Suppressor macrophage (primary cell): ENCODE results near the gene G3BP2.
"Not testable (repeated sequence)": the region's sequence is repeated elsewhere in the genome, so short reads cannot be mapped to it uniquely, and the experiment has no call there.

Experiments
- DNase-seq, 4 experiments: peaks; one replicate each; pipeline ENCODE4 v3.0.0-alpha.2; 2020 to 2022
- total RNA-seq, 17 experiments: gene quantifications; one replicate each; lab custom pipeline; 2026; ENCODE audit warnings: mixed read lengths in 6 of 17, inconsistent platforms in 3 of 17; lab: John Stamatoyannopoulos, UW

Gene G3BP2
- total RNA-seq: 111 to 288 (median 191) reads per million in 17 experiments

DNA sequence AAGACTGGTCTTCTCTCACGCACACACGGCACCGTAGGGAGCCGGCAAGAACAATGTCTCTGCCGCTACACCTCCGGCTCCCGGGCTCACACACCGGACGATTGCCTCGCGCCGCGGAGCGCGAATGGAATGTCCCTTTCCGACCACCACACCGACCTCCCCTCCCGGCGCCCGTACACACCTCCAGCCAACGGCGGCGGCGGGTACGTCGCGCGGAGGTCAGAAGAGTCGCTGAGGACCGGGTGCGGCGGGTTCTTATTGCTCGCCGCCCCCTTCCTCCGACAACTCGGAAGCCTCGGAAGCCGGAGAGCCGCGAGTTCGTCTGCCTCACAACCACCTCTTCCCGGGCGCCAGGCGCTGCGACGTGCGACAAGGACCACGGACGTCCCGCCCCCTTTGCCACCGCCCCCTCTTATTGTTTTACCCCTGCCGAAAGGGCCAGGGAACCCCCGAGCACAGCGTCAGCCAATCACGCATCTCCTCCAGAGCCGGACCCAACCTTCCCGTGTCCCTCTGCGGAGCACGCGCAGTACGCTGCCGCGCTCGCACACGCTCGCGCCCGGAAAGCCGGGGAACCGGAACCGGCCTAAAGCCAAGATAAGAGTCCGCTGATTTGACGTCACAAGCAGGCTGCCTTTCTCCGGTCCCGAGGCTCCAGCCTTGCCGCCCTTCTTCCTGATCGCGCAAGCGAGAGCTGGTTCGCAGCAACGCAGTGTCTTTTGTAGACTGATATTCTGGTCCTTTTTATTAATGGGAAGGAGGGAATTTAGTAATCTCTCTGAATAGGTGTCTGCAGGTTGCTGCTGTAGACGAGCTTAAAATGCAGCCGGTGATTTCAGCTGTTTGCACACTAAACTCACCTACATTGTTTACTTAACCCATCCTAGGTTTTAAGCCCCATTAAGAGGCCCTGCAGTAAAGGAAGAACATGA is at the start of gene G3BP2:
Gene G3BP2 (minus strand): TSS at position 385 of the 932 bp plus-strand sequence. CDS start 11,386 bp downstream, outside the sequence.
- DNase-seq: peak; percentile 99

DNA sequence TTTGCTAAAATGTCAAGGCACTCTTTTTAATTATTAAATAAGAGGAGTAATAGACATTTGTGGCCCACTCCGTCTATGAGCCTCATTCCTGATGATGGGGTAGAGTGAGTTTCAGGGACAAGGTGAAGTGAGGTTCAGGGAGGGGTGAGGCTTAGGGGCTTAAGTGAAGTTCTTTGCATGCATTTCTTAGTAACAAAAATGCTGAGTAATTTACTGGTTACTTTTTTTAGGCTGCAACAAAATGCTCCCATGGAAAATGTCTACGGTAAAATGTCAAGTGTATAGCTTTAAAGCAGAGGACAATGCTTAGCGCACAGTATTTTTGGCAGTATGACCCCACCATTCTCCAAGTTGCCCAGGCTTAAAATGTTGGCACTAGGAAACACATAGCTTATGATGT is 49.2 kb upstream of the G3BP2 start:
- no peak for DNase-seq

DNA sequence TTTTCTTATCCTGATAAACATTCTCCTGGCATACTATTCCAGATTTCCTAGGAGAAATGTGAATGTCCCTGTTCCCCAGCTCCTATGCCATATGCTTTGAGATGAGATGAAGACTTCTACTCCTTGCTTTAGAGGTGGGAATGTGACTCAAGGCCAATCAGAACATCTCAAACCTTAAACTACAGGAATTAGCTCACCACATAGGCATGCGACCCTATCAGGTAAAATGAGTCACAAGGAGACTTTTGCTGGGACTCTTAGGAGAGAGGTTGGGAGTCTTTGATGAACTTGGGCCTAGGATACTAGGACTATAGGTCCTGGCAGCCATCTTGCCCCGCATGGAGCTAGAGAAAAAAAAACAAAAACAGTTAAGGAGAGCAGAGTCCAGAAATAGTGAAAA is 45.3 kb upstream of the G3BP2 start:
- no peak for DNase-seq

DNA sequence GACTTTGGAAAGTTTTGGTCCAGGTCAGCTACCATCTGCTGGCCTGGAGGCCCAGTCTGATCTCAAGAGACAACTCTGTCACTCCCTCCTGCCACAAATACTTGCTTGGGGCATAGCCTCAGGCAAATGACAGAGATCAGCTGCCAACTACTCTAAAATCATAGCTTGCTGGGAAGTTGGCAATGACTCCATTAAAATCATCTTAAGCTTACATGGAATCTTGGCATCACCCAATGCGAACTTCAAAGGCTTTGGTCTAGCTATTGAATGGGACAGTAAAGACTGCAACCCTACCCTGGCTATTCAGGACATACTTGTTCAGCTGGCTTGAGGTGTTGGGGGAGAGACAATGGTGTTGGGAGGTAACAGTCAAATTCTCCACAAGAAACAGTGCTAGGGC is 44.2 kb upstream of the G3BP2 start:
- no peak for DNase-seq

DNA sequence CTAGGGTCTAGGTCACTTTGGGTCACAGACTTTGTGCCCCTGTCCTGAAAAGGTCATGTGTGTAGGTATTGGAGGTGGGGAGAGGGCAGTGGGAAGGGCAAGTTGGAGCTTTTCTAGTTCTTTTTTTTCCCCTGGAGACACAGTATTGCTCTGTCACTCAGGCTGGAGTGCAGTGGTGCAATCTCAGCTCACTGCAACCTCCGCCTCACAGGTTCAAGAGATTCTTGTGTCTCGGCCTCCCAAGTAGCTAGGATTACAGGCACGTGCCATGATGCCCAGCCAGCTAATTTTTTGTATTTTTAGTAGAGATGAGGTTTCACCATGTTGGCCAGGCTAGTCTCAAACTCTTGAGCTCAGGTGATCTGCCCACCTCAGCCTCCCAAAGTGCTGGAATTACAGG is 42.8 kb upstream of the G3BP2 start:
- not testable (repeated sequence) for DNase-seq

DNA sequence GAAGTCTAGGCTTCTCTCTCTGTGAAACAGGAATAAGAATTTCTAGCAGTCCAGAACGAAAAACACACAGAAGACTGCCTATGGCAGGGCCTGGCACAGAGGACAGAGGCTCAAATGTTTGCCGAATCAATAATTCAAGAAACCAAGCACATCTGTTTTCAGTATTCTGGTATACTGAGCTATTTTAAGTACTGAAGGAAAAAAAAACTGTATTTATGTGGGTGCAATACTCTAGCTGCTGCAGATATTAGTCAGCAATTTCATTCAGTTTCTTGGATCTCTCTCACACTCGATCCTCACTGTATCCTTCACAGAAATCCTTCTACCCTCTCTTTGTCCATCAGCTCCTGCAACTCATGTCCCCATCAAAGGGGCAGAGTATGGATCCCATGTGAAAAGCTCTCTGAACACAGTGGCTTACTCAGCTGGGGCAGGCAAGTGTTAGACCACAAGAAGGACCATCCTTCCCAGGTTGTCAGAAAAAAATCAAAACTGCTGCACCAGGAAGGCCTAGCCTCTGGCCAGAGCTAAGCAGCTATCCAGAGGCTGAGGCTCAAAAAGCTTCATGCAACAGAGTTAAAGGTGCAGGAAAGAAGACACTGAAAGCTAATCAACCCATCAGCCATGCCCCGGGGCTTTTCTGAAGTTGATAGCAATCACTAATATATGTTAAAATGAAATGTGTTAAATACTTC is 42.0 kb upstream of the G3BP2 start:
- DNase-seq: no peak

DNA sequence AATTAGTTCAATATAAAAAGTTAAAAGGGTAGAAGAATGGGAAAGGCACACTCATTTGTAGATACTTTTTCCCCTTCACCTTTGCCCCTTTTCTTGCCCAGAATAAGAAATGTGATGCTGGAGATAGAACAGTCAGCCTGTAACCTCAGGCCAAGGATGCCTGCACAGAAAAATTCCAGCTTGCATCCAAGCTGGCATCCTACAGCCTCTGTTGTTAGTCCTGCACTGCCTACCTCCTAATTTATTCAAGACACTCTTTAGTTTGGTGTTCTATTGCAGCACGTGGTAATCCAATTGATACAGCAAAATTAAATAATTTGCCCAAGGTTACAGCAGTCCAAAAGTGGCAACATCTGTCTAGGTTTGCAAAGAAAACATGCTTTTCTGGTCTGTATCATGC is 41.5 kb upstream of the G3BP2 start:
- DNase-seq: no peak

DNA sequence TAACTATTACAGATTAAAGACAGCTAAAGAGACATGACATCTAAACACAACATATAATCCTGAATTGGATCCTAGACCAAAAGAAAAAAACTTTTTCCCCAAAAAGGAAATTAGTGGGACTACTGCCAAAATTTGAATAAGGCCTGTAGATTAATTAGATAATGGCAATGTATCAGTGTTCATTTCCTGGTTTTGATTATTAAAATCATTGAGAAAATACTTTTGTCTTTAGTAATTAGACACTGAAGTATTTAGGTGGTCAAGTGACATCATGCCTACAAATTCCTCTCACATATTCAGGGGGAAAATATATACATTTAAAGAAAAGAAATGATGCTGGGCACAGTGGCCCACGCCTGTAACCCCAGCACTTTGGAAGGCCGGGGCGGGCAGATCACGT is 40.8 kb upstream of the G3BP2 start:
- no peak for DNase-seq

DNA sequence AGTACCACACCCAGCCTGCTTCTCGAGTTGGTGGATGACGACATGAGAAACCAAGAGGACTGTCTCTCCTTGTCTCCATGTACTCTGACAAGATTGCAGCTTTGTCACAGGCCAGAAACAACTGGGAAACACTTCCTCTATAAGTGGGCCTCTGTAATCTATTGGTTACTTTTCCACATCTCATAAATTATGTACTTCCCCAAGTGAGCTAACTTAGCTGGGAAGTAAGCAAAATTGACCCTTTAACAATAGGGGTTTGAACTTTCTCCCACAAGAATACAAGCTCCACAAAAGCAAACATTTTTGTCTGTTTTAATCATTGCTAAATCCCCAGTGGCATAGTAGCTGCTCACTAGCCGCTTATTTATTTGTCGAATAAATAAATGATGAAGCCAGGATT is 37.0 kb upstream of the G3BP2 start:
- DNase-seq: peak; percentile 24 to 69 (median 62)

DNA sequence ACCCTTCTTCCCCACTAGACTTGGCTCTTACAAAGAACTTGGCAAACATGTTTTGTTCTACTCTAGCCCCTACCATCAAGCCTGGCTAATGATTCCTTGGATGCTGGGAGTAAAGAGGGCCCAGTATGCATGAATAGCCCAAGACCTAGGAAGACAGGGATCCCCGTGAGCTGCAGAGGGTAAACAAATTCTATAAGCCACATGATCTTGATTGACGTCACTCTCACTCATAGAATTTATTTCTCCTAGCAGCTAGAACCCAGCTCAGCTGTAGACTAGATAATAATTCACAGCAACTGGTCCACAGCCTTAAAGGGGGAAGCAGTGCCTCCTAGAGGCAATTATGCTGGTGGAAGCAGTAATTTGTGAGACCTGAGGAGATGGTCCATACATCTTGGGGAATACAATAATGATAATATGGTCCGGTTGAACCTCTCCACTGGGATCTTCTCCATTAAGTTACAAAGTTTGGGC is 35.0 kb upstream of the G3BP2 start:
- DNase-seq: peak; percentile 53 to 65 (median 57)

DNA sequence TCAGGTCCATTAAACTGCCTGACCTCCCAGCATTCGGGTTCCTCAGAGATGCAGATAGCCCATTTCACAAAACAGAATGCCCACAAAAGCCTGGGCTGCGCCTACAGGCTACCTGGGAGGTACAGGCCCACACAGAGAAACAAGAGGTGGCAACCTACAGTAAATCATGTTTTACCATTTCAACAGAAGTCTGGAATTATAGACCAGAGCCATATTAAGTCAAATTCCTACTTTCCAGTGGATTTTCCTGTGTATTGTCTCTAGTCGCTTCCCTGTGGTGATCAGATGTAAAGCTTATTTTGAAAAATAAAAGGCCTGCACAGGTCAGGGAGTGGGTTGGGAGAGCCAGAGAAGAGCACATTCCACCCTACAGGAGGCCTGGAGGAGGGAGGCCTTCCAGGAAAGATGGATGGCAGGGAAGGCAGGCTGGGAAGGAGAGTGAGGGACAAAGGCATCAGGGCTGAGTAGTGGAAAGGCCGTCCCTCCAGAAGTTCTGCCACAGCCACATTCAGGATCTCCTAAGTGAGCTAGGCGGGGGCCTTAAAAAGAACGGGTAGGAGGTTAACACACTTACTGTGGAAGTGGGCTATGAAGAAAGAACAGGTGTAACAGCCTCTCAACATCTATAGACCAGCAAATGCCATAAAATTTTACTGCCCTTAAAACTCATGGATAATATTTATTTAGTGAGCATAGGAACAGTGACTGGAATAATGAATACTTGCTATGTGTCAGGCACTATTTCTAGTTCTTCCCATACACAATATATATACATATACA is 32.2 kb upstream of the G3BP2 start:
- DNase-seq: no peak

DNA sequence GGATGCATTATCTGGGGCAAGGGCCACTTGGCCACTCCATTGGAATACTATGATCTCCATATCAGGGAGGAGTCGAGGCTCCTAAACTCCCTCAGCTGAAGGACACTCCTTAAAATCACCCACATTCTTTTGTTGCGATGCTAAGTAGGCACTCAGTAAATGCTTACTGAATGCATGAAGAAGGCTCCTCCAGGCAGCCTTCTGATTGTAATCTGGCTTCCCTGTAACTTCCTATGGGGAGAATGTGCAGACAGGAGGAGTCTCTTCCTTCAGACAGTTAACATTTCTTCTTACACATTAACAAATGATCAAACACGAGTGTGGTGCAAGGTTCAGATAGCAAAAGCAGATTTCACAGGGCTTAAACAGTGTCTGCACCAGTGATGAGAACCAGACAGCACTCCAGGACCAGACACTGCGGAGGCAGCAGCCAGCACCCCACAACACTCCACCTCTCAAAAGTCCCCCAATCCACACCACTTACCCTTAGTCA is 29.8 kb upstream of the G3BP2 start:
- DNase-seq: no peak

DNA sequence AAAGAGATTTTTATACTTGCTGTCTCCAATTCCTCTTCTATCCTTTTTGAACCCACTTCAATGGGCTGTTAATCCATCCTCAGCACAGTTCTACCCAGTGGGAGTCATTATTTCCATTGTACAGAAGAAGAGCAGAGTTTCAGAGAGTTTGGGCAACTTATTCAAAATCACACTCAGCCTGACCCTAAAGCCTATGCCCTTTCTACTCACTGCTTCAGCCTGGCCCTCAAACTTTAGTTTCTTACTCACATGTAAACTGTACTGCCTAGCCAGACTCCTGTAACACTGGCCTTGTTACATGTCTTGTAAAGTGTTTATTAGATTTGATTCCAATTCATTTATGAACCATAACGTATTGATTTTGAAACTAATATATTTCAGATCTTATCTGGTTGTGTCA is 26.1 kb upstream of the G3BP2 start:
- peak in 3 of 4 experiments; percentile 3 to 13 (median 8) for DNase-seq

DNA sequence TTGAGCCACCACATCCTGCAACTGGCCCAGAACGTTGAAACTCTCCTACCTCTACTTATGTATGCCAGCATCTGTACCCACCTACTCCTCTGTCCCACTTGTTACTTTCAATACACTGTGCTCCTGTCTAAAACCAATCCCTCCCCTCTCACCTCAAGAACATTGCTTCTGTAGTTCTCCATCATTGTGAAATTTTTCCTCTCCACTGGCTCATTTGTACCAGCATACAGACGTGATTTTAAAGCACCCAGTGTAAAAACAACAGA is 25.7 kb upstream of the G3BP2 start:
- DNase-seq: peak in 1 of 4 experiments; percentile 20

DNA sequence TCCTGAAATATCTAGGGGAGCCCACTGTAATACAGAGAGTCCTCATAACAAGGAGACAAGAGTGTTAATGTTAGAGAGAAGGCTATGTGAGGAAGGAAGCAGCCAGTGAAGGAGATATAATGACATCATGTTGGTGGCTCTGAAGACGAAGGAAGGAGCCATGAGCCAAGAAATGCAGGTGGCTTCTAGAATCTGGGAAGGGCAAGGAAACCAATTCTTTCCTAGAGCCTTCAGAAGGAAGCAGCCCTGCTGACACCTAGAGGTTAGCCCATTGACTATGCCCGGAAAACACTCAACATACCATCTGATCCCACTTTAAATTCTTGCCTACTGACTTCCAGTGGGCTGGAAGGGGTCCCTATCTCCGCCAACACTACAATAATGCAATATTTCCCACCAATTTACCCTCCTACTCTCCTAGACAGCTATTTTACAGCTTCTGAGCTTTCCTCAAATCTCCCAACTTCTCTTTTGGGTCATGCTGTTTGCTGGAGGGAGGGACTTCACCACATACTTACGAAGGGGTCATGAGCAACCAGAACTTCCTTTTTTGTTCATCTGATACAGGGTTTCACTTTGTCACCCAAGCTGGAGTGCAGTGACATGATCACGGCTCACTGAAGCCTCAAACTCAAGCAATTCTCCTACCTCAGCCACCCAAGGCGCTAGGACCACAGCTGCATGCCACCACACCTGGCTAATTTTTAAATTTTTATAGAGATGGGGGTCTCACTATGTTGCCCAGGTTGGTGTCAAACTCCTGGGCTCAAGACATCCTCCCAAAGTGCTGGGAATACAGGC is 25.2 kb upstream of the G3BP2 start:
- peak; percentile 77 to 91 (median 86) for DNase-seq

DNA sequence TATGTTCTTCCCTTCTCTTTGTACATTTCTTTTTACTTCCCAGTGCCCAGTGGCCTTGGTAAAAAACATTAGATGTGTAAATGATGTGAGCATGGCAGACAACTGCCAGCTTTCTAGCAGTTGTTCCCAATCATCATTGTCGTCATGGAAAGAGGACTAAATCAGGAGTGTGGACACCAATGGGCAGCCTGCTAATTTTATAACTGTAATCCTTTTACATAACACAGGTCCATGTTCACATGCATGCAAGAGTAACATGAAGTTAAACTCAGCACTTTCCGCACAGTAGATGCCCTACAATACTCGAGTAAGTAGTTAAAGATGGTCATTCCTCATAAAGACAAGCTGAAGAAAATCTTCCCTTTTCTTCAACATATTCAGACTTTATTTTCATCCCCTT is 23.4 kb upstream of the G3BP2 start:
- DNase-seq: peak; percentile 31 to 68 (median 50)

DNA sequence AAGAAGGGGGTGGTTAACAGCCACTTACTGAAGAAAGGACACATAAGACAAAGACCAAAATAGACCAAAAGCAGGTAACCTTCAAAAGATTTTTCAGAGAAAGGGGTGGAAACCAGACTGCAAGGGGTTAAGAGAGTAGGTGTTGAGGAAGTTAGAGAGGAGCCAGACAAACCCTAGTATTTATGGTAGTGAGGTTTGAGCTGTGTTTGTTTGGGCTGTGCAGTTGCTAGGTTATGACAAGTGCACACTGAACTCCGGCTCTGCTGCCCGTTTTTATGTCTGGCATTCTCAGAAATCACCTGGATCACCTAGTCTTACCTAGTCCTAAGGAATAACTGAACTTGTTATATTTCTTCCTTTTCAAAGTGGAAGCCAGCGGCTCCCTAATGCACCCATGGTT is 22.9 kb upstream of the G3BP2 start:
- DNase-seq: peak; percentile 34 to 72 (median 62)

DNA sequence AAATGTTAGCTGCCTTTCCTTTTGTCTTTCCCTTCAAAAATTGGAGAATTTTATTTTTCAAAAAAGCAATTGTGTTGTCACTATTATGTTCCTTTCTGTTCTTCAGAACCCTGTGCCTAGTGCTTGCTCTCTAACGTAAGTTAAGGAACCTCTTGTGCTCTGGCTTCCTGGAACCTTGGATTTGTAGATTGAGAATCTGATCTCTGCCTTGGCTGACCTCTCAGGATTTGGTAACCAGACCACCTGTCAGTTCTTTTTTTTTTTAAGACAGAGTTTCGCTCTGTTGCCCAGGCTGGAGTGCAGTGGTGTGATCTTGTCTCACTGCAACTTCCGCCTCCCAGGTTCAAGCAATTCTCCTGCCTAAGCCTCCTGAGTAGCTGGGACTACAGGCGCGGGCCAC is 18.9 kb upstream of the G3BP2 start:
- not testable (repeated sequence) for DNase-seq

DNA sequence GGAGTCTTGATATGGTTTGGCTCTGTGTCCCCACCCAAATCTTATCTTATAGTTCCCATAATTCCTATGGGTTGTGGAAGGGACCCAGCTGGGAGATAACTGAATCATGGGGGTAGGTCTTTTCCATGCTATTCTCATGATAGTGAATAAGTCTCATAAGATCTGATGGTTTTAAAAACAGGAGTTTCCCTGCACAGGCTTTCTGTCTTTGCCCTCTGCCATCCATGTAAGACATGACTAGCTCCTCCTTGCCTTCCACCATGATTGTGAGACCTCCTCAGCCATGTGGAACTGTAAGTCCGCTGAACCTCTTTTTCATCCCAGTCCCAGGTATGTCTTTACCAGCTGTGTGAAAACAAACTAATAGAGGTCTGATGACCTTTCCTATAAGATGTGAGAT is 13.9 kb upstream of the G3BP2 start:
- DNase-seq: not testable (repeated sequence)

DNA sequence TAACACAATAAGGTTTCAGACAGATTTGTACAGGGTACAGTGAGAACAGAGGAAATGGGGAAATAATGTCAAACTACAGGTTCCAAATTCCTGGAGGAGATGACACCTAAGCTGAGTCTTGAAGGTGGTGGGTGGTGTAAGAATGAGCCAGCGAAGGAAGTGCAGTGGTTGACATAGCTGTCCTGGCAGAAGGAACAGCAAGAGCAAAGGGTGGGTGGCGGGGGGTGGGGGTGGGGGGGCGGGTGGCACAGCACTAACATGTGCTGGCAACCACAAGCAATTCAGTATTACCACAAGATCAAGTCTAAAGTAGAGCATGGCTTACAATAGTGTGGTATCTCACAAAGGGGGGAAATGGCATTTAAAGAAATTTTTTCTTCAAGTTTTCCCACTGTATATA is 13.1 kb upstream of the G3BP2 start:
- DNase-seq: peak in 3 of 4 experiments; percentile 53 to 56 (median 54)

DNA sequence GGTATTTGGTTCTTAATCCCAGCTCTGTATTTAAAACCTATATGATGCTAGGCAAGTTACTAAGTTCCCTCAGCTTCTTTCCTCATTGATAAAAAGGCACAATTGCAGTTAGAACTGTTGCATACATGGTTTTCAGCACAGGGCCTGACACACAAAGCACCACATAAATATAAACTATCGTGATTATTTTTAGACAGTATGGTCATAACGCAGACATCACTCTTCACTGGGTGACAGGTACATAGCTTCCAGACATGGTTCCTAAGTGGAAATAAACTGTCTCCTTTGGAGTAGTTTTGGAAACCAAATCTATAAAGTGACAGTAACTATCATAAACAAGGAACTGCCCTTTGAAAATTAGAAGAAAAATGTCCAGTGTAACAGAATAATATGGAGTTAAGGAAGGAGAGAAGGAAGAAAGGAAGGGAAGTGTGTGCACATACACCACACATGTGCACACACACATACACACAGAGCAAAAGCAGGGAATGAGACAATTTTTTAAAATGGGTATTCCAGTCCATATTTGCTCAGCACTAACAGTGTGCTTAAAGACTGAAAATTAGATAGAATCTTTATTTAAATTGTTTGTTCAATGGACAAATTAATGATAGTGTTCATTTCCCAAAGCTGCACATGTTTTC is 12.5 kb upstream of the G3BP2 start:
- no peak for DNase-seq
